ENCODE measurements around the gene SGSH.

Gene SGSH

GRCh38 chr17:80225230-80225629 is 5.1 kb upstream of the SGSH start:
- no peak for DNase-seq

- DNase-seq = no peak
These were observed 4.5 kb upstream of the SGSH start for GRCh38 chr17:80224683-80225082.

DNA sequence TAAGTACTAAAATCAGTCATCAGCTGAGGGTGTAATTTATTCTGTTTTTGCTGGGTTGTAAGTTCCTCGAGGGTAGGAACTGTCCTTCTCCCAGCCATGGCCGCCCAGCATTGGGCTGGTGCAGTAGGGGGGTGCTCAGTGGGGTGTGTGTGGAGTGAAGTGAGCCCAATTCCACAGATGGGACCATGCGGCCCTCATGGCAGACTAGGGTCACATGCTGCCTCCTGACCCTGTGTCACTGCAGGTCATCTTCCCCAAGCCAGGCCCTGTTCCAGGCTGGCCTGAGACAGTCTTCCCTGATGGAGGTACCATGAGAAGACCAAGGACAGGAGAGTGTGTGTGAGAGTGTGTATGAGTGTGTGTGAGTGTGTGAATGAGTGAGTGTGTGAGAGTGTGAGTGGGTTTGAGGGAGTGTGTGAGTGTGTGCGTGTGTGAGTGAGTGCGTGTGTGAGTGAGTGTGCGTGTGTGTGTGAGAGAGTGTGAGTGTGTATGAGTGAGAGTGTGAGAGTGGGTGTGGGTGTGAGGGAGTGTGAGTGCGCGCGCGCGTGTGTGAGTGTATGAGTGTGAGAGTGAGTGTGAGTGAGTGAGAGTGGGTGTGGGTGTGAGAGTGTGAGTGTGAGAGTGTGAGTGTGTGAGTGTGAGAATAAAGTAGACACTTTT is 3.8 kb upstream of the SGSH start:
- DNase-seq = no peak

- no peak for DNase-seq
These were observed 3.1 kb upstream of the SGSH start for GRCh38 chr17:80223142-80223815.

DNA sequence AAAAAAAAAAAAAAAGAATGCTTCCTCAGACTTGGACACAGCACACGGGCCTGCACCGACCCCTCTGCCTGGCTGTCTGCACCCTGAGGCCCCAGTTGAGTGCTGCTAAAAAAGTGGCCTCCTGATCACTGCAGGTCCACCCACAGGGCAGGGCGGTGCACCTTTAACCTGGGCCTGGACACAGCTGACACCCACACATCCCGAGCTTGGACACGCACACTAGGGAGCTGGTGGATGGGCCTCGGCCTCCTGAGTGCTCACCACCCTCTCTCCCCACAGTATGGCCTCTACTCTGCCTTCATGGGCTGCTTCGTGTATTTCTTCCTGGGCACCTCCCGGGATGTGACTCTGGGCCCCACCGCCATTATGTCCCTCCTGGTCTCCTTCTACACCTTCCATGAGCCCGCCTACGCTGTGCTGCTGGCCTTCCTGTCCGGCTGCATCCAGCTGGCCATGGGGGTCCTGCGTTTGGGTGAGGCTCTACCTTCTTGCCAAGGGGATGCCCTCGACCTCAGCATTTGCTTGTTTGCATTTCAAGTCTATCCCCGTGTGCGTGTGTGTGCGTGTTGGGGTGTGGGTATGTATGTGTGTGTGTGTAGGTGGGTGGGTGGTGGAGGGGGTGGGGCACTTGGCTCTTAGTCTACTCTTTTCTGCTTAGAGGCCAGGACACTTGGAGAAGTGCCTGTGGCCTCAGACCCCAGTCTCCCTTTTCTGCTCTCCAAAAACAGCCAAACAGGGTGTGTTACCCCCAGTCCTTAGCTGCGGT is 2.4 kb upstream of the SGSH start:
- no peak for DNase-seq

DNA sequence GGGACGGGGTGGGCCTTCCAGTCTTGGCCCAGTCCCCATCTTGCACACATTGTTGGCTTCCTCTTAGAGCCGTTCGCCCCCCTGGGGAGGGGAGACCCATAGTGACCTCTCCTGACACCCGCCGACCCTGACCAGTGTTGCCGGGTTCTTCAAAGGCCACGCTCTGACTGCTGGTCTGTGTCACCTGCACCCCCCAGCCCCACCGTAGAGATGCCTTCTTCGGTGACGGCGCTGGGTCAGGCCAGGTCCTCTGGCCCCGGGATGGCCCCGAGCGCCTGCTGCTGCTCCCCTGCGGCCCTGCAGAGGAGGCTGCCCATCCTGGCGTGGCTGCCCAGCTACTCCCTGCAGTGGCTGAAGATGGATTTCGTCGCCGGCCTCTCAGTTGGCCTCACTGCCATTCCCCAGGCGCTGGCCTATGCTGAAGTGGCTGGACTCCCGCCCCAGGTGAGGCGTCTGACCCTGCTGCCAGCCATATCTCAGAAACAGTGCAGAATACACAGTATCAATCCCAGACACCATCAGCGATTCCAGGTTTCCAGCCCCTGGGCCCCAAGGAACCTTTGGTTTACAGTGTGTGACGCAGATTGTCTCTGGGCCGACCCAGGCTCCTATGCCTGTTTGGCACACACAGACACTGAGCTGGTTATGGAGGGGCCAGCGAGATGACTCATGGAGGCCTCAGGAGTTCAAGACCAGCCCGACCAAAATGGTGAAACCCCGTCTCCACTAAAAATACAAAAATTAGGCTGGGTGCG is 1.4 kb upstream of the SGSH start:
- DNase-seq = no peak

GRCh38 chr17:80220736-80221215 is 643 bp upstream of the SGSH start:
- no peak for DNase-seq

- DNase-seq = no peak
These were observed 425 bp downstream of the SGSH start for GRCh38 chr17:80219763-80220053.

DNA sequence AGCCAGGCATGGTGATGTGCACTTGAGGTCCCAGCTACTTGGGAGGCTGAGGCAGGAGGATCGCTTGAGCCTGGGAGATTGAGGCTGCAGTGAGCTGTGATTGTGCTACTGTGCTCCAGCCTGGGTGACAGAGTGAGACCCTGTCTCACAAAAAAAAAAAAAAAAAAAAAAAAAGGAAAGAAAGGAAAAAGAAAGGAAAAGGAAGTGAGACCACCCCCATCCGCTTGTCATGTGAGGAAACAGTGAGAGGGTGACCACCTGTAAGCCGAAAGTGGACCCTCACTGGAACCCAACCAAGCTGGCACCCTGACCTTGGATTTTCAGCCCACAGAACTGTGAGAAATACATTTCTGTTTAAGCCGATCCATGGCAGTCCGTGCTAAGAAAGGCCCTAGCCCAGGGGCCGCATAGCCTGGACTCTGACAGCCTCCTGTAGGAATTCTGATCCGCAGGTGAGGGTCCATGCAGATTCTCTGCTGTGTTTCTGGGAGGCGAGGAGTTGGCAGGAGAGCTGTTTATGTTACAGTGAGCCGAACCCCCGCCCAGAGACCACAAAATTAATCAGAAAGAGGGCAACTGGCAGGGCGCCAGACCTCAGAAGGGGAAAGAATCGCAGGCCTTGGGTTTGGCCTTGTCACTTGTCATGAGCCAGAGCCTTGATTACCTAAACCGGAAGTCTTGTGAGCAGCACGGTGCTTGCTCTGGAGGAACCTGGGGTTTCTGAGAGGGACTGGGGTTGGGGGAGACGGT is 945 bp downstream of the SGSH start:
- no peak for DNase-seq

GRCh38 chr17:80218391-80218790 is 1.7 kb downstream of the SGSH start:
- no peak for DNase-seq

GRCh38 chr17:80217703-80218362 is 2.3 kb downstream of the SGSH start:
- DNase-seq = no peak

DNA sequence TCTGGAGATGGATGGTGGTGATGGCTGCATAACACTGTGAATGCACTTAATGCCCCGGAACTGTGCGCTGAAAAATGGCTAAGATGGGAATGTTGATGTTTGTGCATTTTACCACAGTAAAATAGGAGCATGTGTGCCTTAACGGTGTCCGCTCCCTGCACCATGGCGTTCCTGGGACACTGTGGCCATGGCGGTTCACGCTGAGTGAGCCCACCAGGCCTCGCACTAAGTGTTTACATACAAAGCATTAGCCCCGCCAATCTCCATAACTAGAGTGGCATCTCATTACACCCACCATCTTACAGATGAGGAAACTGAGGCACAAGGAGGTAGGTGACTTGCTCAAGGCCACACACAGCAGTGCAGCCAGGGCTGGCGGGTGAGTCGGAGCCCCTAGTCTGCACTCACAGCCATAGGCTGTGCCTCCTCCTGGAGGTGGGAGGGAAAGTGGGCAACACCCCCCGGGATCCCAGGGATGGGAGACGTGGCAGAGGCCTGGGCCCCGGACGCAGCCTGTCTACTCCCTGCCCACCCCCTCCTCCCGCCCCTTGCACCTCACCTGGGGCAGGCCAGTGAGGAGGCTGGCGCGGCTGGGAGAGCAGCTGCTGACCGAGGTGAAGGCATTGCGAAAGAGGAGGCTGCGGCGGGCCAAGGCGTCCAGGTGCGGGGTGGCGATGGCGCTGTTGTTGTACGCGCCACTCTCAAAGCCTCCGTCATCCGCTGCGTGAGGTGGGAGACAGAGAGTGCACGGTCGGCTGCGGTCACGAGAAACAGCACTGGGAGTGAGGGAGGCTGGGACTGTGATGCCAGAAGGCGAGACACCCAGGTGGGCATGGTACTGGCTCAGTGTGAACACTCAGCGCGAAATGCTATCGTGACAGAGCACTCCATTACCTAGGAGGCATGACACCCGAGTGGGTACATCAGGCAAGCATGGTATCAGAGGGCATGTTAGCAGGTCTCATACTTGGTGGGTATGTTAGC is 3.4 kb downstream of the SGSH start:
- DNase-seq = no peak

DNA sequence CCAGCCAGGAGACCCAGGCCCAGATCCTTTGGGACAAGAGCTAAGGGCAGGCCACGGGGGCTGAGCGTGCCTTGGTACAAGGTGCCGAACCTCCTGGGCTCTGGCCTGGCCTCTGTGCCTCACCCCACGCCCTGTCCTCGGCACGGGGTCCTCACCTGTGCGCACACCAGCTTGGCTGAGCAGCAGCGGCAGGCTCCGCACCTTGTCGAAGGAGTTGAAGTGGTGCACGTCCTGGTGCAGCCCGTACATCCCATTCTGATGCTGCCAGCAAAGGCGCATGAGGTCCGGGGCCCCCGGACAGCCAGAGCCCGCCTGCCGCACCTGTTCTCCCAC is 5.3 kb downstream of the SGSH start:
- no peak for DNase-seq

DNA sequence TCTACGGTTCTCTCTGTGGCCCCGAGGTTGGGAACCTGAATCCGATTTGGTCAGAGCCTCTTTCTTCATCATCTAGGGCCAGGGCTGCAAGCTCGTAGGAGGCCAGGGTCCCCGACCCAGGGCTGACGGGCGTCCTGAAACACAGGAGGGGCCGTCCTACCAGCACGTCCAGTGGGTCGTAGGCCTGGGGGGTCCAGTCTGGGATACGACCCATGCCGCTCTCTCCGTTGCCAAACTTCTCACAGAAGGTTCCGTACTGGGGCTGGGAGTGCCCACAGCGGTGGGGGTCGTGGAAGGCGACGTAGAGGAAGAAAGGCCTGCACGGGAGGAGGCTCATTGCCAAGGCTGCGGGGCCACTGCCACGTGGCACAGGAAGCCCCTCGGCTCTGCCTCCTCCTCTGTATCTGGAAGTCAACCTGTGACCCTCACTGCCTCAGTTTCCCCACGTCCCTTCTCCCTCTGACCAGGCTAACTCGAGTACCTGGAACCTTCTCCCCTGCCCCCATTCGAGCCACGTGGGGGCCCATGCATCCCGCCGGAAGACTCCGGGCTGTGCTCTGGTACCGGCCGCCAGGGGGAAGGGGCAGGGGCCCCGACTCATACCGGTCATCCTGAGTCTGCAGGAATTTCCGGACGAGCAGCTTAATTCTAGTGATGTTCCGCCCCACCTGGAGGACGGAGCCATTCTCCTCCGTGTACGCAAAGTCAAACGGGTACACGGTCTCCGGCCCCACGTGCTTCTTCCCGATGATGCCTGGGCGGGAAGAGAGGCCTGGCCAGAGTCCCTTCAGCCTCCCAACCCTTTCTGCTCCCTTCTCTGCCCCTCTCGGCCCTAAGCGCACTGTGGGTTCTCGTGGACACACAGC is 5.9 kb downstream of the SGSH start:
- DNase-seq = no peak

GRCh38 chr17:80213643-80213975 is 6.5 kb downstream of the SGSH start:
- DNase-seq = no peak

DNA sequence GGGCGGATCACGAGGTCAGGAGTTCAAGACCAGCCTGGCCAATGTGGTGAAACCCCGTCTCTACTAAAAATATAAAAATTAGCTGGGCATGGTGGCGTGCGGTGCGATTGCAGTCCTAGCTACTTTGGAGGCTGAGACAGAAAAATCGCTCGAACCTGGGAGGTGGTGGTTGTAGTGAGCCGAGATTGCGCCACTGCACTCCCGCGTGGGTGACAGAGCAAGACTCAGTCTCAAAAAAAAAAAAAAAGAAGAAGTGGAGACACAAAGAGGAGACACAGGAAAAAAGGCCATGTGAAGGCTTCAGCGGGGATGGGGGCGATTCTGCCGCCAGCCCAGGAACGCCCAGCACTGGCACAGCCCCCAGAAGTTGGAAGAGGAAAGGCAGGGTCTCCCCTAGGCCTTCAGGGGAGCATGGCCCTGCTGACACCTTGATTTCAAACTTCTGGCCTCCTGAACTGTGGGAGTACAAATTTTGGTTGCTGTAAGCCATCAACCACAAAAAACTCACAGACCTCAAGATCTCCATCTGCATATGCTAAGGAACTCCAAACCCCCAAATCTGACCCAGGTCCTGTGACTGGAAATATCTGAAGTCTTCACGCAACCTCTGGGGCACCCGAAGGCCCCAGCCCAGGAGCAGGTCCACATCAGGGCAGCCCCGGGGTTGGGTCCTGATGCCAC is 7.0 kb downstream of the SGSH start:
- no peak for DNase-seq

DNA sequence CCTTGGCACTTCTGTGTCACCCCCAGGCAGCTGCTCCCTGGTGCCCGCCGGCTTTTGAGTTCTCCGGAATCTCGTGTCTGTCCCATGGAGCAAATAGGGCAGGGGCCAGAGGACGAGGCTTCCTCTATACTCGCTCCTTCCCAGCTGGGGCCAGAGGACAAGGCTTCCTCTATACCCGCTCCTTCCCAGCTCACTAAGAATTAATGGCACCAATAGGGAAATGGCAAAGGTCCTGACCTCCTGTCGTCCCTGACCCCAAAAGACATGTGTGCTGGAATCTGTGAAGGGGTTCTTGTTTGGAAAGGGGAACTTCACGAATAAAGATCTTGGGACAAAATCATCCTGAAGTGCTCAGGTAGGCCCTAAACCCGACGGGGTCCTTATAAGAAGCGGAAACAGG is 7.6 kb downstream of the SGSH start:
- DNase-seq = no peak

DNA sequence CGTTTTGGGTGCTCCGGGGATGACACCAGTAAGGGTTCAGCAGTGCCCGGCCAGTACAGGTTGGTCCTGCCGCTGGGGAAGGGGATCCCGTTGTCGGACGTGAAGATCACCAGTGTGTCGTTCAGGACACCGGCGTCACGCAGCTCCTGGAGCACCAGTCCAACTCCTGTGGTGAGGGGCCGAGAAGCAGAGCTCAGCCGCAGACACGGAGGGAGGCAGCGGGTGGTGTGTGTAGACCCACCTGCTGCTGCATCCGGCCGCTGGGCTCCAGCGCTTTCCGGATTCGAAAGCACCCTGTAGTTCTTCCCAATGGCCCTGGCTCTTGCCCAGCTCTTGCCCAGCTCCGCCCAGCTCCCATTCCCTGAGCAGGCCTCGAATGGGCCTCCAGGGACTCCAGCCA is 8.0 kb downstream of the SGSH start:
- no peak for DNase-seq

DNA sequence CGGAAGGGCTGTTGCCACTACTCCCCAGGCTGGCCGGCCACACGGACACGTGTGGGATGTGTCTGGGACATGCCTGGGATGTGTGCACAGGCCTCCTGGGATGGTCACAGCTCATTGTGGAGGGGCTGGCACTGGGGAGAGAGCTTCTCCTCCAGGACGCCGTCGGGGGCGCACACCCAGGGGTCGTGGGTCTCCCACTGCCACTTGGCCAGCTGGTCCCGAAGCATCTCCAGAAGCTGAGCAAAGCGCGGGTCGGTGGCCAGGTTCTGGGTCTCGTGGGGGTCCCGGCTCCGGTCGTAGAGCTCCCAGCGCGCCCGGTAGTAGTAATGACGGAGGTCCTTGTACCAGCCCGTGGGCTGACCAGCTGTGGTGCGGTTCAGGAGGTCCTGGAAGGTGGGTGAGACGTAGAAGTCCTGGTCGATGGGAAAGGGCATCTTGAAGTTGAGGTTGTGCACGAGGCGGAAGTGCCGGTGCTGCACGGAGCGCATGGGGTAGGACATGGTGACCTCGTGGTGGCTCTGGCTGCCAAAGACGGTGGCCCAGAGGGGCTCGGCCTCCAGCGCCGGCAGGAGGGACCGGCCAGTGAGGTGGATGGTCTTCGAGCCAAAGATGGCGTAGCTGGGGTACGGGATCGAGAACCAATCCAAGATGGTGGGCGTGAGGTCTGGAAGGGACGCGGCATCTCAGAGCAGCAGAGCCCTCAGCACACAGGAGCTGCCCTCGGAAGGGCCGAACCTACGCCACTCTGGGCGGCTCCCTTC is 9.6 kb downstream of the SGSH start:
- DNase-seq = no peak
